Brain microvascular endothelial cell (primary cell): ENCODE data around the gene OR52N4.

ENCODE experiments used
- DNase-seq: peaks from one replicate; pipeline ENCODE4 v3.0.0-alpha.2; 2020
- H3K27ac ChIP-seq: fragments of 250-450 bp; sonication (Bioruptor Pico); 2 replicates; pipeline ENCODE4 v1.5.1; 2020; ENCODE audit warnings: mild to moderate bottlenecking, moderate library complexity
- H3K27me3 ChIP-seq: fragments of 250-450 bp; sonication (Bioruptor Pico); replicated peaks from 2 replicates; pipeline ENCODE4 v1.5.1; 2020; ENCODE audit warnings: mild to moderate bottlenecking
- H3K36me3 ChIP-seq: fragments of 250-450 bp; sonication (Bioruptor Pico); replicated peaks from 2 replicates; pipeline ENCODE4 v1.5.1; 2020; ENCODE audit warnings: mild to moderate bottlenecking
- H3K4me3 ChIP-seq: 2 replicates; pipeline ENCODE4 v1.5.1; 2011; ENCODE audit warnings: low read depth, mild to moderate bottlenecking, control low read depth, low read length, moderate library complexity
- CTCF ChIP-seq: IDR thresholded peaks from 2 replicates; pipeline ENCODE4 v1.5.1; 2011; ENCODE audit warnings: low read depth, mild to moderate bottlenecking, moderate library complexity, low read length, control low read depth, inconsistent platforms; ENCODE audit errors: missing control alignments
- in situ Hi-C: cut with HindIII; loops from 2 replicates; pipeline ENCODE4 v1.10.0; 2017; ENCODE audit warnings: low sequenced_read_pairs, low pct_ligation_motif_present

OR52N4 gene

DNA sequence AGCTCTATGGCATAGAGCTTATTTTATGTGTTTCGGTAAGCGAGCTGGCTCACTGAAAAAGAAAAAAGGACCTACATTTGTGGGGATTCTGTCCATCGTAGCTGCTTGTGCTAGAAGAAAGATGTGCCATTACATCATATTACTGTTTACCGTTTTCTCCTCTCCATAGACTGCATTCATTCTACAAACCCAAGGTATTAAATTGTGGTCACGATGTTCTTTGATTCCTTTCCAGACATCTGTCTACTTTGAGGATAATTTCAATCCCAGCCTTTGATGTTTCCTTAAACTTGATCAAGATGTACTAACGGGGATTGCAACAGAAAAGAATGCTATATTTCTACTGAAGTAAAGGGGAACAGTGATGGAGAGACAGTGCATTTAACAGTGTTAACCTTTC is 42.5 kb downstream of the OR52N4 start:
- no peak overlapping the region for H3K4me3 ChIP-seq
- TF ChIP-seq CTCF: no peak
- no peak for DNase-seq
- in situ Hi-C loops: no loop called here
- no peaks in the 10 kb centered on the region for H3K36me3 ChIP-seq
- H3K27ac ChIP-seq: no peak overlapping the region
- H3K27me3 ChIP-seq: no peaks in the 10 kb centered on the region

DNA sequence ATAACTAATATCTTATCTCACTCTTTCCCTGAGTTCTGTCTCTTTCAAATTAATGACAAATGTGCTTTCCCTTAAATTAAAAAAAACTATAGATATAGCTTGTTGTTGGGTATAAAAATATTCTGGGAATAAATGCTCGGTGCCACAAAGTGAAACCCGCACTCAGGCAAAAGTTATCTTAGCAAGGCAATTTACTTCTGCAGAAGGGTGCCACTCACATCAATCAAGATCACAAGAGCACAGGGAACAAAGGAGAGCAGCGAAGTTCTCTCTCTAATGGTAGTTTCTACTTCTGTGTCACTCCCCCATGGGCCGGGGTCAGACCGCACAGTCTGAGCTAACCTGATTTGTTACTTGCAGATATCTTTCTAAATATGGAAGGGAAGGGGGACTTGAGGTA is 49.9 kb downstream of the OR52N4 start:
- no peaks in the 10 kb centered on the region for H3K27me3 ChIP-seq
- TF ChIP-seq CTCF: no peak
- DNase-seq: no peak
- in situ Hi-C loops: no loop called here
- H3K4me3 ChIP-seq: no peak overlapping the region
- no peaks in the 10 kb centered on the region for H3K36me3 ChIP-seq
- H3K27ac ChIP-seq: no peak overlapping the region
